CD4-positive, alpha-beta T cell treated with Interleukin-17A for 1 hour (primary cell): ENCODE measurements around the gene PLEKHA7.
"Not testable (repeated sequence)": the region's sequence is repeated elsewhere in the genome, so short reads cannot be mapped to it uniquely, and the experiment has no call there.

Experiments
- DNase-seq: peaks from one replicate; pipeline ENCODE4 v3.0.0-alpha.2; 2020

PLEKHA7 gene

DNA sequence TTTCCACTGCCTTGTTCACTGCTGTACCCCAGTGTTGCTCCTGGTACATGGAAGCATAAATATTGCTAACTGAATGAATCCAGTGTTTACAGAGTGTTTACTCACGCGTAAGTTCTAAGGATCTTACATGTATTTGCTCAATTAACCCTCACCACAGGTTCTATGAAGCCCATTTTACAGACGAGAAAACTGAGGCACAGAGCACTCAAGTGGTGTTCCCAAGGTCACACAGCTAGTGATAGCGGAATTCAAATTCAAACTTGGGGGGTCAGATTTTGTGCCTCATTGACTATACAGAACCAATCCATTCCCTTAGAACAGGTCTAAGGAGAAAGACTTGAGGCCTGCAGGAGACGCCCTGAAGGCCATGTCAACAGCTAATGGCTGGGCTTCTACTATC lies 72.3 kb downstream of the PLEKHA7 start:
- DNase-seq, result no peak

GRCh38 chr11:16938061-16938460 lies 76.2 kb downstream of the PLEKHA7 start:
- no peak for DNase-seq

- DNase-seq, result no peak
Observed at GRCh38 chr11:16936643-16937042, 77.6 kb downstream of the PLEKHA7 start.

- DNase-seq, result peak; percentile 25
Observed at GRCh38 chr11:16935518-16936302, 78.5 kb downstream of the PLEKHA7 start.

- DNase-seq, result no peak
Observed at GRCh38 chr11:16933756-16934603, 80.2 kb downstream of the PLEKHA7 start.

DNA sequence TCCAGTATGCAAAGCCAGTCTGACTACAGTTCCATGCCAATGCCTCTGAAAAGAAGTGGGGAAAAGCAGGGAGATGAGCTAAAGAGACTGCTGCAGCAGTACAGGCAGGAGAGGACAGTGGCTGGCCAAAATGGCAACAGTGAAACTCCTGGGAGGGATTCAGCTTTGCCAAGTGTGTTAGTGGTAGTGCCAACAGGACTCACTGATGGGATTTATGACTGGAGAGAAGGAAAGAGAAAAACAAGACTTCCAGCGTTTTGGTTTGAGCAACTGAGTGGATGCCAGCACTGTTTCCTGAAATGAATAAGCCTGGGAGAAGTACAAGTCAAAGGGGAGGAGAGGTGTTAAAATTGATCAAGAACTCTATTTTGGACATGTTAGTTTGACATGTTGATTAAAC lies 80.9 kb downstream of the PLEKHA7 start:
- no peak for DNase-seq

DNA sequence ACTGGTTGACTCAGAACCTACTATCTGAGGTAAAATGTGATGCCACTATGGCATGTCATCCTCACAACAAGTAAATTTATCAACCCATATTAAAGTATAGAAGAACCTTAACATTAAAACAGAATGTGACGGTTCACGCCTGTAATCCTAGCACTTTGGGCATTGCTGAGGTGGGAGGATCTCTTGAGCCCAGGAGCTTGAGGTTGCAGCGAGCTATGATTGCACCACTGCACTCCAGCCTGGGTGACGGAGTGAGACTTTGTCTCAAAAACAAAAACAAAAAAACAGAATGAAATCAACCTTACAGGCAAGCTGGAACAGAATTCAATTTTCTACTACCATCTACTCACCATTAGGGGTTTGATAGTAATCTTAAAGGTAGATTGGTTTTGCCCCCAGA lies 86.2 kb downstream of the PLEKHA7 start:
- no peak for DNase-seq

DNA sequence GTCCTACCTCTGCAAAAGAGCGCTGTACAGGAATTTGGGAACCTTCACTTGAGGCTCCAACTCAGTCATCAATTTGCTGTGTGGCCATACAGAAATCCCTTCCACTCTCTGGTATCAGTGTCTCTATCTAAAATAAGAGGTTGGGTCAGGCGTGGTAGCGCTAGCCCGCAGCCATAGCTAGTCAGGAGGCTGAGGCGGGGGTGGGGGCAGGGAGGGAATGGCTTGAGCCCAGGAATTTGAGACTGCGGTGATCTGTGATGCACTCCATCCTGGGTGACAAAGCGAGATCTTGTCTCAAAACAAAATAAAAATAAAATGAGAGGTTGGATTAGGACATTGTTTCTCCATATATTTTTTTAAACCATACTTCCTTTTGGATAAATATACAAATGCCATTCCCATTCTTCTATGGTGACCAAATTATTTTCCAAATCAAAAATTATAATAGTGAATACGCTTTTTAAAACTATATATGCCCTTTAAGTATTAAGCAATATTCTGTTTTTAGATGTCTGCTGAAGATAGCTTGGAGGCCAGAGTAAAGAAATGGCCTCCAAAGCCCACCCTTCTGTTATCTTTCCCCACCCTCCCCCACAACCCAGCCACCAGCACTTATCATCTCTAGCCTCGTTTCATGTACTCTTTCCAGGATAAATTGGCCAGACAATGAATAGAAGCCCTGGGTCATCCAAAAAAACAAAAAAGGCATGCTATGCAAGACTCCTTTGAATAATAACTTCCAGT lies 87.2 kb downstream of the PLEKHA7 start:
- no peak for DNase-seq

- no peak for DNase-seq
Observed at GRCh38 chr11:16925561-16926065, 88.6 kb downstream of the PLEKHA7 start.

GRCh38 chr11:16924826-16925560 lies 89.2 kb downstream of the PLEKHA7 start:
- no peak for DNase-seq

DNA sequence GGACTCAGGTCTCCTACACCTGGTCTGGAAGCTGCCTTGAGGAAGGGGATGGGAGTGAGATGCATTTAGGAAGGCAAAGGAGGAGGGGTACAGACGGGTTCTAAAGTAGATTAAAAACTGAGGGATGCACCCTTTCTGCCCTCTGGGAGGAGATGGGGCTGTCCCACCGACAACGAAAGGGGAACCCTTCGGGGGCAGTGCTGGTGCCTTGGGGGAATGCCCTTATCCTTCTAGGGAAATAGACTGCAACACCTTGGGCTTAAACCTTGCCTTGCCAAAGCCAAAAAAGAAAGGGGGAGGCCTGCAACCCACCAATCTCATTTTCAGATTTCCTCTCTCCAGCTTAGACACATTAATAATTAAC lies 89.8 kb downstream of the PLEKHA7 start:
- DNase-seq, result no peak

- no peak for DNase-seq
Observed at GRCh38 chr11:16923987-16924386, 90.2 kb downstream of the PLEKHA7 start.

DNA sequence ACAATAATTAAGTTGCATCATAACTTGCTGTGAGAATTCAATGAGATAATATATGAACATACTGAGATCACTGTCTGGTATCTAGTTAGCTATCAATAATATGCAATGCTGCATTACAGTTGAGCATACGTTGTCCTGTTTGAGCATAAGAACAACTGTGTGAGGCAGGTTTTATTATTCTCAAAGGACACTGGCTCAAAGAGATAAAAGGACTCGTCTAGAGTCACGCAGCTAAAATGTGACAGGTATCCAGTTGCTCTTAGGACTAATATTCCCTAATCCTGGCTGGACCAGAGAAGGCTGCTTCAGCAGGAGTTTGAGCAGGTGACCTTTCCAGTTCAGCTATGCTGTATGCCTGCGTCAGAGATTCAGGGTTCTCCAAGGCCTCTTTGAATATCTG lies 92.5 kb downstream of the PLEKHA7 start:
- DNase-seq, result no peak

- no peak for DNase-seq
Observed at GRCh38 chr11:16921019-16921418, 93.2 kb downstream of the PLEKHA7 start.

- no peak for DNase-seq
Observed at GRCh38 chr11:16920559-16920958, 93.7 kb downstream of the PLEKHA7 start.

DNA sequence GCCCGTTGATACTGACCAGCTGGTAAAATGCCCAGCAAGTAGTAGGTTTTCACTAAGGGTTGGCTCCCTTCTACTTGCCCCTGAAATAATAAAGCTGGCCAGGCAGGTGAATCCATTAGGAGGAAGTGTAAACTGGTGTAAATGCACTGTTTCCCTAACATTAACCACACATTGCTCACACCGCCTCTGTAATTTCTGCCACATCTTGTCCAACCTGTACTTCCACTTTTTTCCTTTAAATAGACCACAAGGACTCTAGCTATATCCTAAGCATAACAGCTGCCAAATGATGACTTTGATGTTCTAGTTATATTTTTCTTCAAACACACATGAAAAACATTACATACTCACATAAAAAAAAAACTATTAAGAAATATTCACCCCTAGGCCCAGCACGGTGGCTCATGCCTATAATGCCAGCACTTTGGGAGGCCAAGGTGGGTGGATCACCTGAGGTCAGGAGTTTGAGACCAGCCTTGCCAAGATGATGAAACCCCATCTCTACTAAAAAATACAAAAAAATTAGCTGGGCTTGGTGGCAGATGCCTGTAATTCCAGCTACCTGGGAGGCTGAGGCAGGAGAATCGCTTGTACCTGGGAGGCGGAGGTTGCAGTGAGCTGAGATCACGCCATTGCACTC lies 95.6 kb downstream of the PLEKHA7 start:
- DNase-seq, result not testable (repeated sequence)

DNA sequence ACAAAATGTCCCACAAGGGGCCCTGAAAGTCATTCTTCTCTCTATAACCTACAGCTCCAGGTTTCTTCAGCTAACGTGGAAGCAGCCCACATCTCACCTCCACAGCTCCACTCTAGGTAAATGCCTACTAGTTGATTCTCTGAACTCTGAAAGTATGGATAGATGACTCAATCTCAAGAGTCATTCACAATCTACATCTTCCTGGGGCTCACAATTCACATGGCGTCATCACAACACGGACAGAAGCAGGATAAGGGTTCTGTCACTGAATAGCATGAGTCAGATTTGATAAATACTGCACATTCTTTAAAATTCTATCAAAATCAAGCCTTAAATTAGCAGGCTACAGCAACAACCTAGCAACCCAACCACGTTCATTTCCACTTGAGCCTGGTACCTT lies 96.3 kb downstream of the PLEKHA7 start:
- DNase-seq, result no peak

DNA sequence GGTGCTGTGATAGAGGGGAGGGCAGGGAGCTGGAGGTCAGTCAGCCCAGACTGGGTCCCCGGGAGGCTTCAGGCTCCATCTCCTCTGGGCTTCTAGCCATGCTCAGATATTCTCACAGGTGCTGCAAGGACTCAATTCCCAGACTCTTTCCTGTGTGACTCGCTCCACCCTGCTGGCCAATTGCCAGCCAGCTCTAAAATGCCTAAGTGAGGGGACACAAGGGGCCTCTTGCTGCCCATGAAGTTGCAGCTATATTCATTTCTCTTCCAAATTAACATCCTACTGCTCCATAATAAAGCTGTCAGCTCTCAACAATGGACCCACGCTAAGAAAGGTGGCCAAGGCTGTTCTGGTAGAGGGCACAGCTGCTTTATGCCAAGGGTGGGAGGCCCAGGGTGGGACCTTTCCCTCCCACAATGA lies 101.5 kb downstream of the PLEKHA7 start:
- DNase-seq, result no peak

DNA sequence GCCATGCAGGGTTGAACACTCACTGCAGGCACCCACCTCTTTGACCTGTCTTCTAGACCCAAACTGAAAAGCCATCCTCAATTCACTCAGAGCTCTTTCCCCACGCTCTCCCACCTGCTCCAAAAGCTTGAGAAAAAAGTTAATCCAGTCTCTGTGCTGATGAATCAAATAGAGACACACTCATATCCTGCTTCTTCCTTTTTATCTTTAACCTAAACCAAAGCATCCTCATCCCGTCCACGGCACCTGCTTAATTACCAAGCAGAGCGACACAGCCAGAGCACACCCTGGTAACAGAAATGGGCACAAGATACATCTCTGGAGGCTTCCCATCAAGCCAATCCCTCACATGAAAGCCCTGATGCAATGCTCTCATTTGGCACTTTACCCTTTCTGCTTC lies 102.6 kb downstream of the PLEKHA7 start:
- no peak for DNase-seq

- DNase-seq, result no peak
Observed at GRCh38 chr11:16911186-16911585, 103.0 kb downstream of the PLEKHA7 start.

- no peak for DNase-seq
Observed at GRCh38 chr11:16909359-16910035, 104.7 kb downstream of the PLEKHA7 start.
